H1 (cell line): ENCODE data around the gene KRTAP9-7. TPM values are rescaled to one million over a fixed set of nuclear protein-coding genes. Genes with fewer than 3 reads are reported as not detected.

Experiments used
- CTCF ChIA-PET: fragments of 300-600 bp; sonication (Branson Sonifier 250); formaldehyde crosslinking; loops from one replicate; lab custom pipeline; 2021; ENCODE audit not compliant: partially characterized antibody; lab: Charles Lee
- POLR2A ChIA-PET: fragments of 300-600 bp; sonication (Branson Sonifier 250); formaldehyde crosslinking; loops from one replicate; lab custom pipeline; 2021; ENCODE audit warnings: inconsistent platforms; ENCODE audit not compliant: partially characterized antibody; lab: Charles Lee
- DNase-seq, 2 experiments: peaks; one replicate each; pipeline versions ENCODE4 v3.0.0 to v3.0.0-alpha.2; 2010 to 2022; ENCODE audit warnings: low spot score in 2 of 2, low read depth in 1 of 2, mixed read lengths in 1 of 2
- FAIRE-seq: peaks from 2 replicates; lab custom pipeline; 2011; peaks lifted over from hg19 to GRCh38; lab: Jason Lieb, UNC
- H2AFZ ChIP-seq: 2 replicates; pipeline ENCODE4 v1.8.1; 2012; ENCODE audit warnings: low read length, inconsistent platforms
- H2AK5ac ChIP-seq: 2 replicates; pipeline ENCODE4 v1.6.1; 2013; ENCODE audit warnings: low read depth, low read length
- H2BK120ac ChIP-seq: replicated peaks from 2 replicates; pipeline ENCODE3; 2013; ENCODE audit warnings: low read depth, low read length, inconsistent platforms
- H2BK12ac ChIP-seq: 2 replicates; pipeline ENCODE4 v1.6.1; 2013; ENCODE audit warnings: low read depth, low read length
- H2BK15ac ChIP-seq: 2 replicates; pipeline ENCODE4 v1.6.1; 2013; ENCODE audit warnings: low read length
- H2BK20ac ChIP-seq: 2 replicates; pipeline ENCODE4 v1.6.1; 2013; ENCODE audit warnings: low read length
- H2BK5ac ChIP-seq: 2 replicates; pipeline ENCODE4 v1.6.1; 2013; ENCODE audit warnings: low read depth, low read length
- H3K14ac ChIP-seq: 2 replicates; pipeline ENCODE4 v1.6.1; 2013; ENCODE audit warnings: inconsistent platforms; ENCODE audit not compliant: insufficient read length
- H3K18ac ChIP-seq: 2 replicates; pipeline ENCODE4 v1.6.1; 2013; ENCODE audit warnings: low read length; ENCODE audit errors: extremely low read depth
- H3K23ac ChIP-seq: 2 replicates; pipeline ENCODE4 v1.6.1; 2013; ENCODE audit warnings: inconsistent platforms; ENCODE audit not compliant: insufficient read length
- H3K23me2 ChIP-seq: 2 replicates; pipeline ENCODE4 v1.6.1; 2013; ENCODE audit warnings: low read depth, low read length
- H3K27ac ChIP-seq: 2 replicates; pipeline ENCODE4 v1.6.1; 2011; ENCODE audit warnings: low read depth, low read length, inconsistent platforms
- H3K27me3 ChIP-seq, 4 experiments: replicated peaks in 1 of 4; 1 replicate in 1 of 4; 2 replicates in 3 of 4; pipeline versions ENCODE4 v1.6.1 to v1.8.1; 2011 to 2013; ENCODE audit warnings: low read length in 3 of 4, mild to moderate bottlenecking in 3 of 4, inconsistent platforms in 2 of 4, mixed read lengths in 2 of 4, moderate library complexity in 1 of 4; ENCODE audit not compliant: control insufficient read depth in 3 of 4, insufficient read depth in 3 of 4; ENCODE audit errors: extremely low read depth in 1 of 4
- H3K36me3 ChIP-seq, 4 experiments: 2 replicates each; pipeline versions ENCODE4 v1.6.1 to v1.8.1; 2011 to 2013; ENCODE audit warnings: mild to moderate bottlenecking in 4 of 4, low read length in 3 of 4, moderate library complexity in 2 of 4, control low read depth in 1 of 4, inconsistent platforms in 1 of 4; ENCODE audit not compliant: insufficient read depth in 4 of 4, control insufficient read depth in 2 of 4
- H3K4ac ChIP-seq: replicated peaks from 2 replicates; pipeline ENCODE3; 2013; ENCODE audit warnings: low read length, low read depth, mixed read lengths, inconsistent platforms; ENCODE audit not compliant: insufficient read length
- H3K4me1 ChIP-seq, 4 experiments: replicated peaks in 1 of 4; 1 replicate in 1 of 4; 2 replicates in 3 of 4; pipeline versions ENCODE4 v1.6.1 to v1.8.1; 2011 to 2013; ENCODE audit warnings: low read length in 3 of 4, inconsistent platforms in 2 of 4, mixed read lengths in 1 of 4; ENCODE audit not compliant: insufficient read depth in 4 of 4, control insufficient read depth in 3 of 4
- H3K4me2 ChIP-seq, 2 experiments: 2 replicates each; pipeline versions ENCODE4 v1.6.1 to v1.8.1; 2011 to 2013; ENCODE audit warnings: low read depth in 2 of 2, low read length in 2 of 2, control low read depth in 1 of 2, inconsistent platforms in 1 of 2, mild to moderate bottlenecking in 1 of 2; ENCODE audit not compliant: insufficient read depth in 1 of 2
- H3K4me3 ChIP-seq, 4 experiments: fragments of 200-600, 300-600 bp in 1 of 4; sonication (generic), shearing (Covaris generic), sonication (Bioruptor Twin) in 1 of 4; 2 replicates each; pipeline versions ENCODE4 v1.5.1 to v1.8.1; 2011 to 2016; ENCODE audit warnings: low read length in 4 of 4, low read depth in 3 of 4, control low read depth in 2 of 4, inconsistent platforms in 2 of 4, mild to moderate bottlenecking in 2 of 4, mixed read lengths in 1 of 4, moderate library complexity in 1 of 4; ENCODE audit not compliant: insufficient read depth in 2 of 4; ENCODE audit errors: extremely low read depth in 1 of 4
- H3K56ac ChIP-seq: replicated peaks from 2 replicates; pipeline ENCODE3; 2013; ENCODE audit warnings: low read depth, mild to moderate bottlenecking, mixed read lengths, low read length, inconsistent platforms; ENCODE audit not compliant: insufficient read length
- H3K79me1 ChIP-seq: 2 replicates; pipeline ENCODE4 v1.6.1; 2013; ENCODE audit warnings: low read depth, low read length, control low read depth
- H3K79me2 ChIP-seq, 2 experiments: 2 replicates each; pipeline versions ENCODE4 v1.6.1 to v1.8.1; 2012 to 2013; ENCODE audit warnings: low read length in 2 of 2, mild to moderate bottlenecking in 2 of 2, inconsistent platforms in 1 of 2; ENCODE audit not compliant: insufficient read depth in 2 of 2, control insufficient read depth in 1 of 2
- H3K9ac ChIP-seq, 4 experiments: replicated peaks in 1 of 4; 1 replicate in 1 of 4; 2 replicates in 3 of 4; pipeline versions ENCODE4 v1.6.1 to v1.8.1; 2011 to 2013; ENCODE audit warnings: low read depth in 3 of 4, low read length in 3 of 4, control low read depth in 2 of 4, mild to moderate bottlenecking in 2 of 4, moderate library complexity in 2 of 4, inconsistent platforms in 1 of 4; ENCODE audit errors: extremely low read depth in 1 of 4
- H3K9me3 ChIP-seq, 2 experiments: 2 replicates each; pipeline versions ENCODE4 v1.6.1 to v1.8.1; 2012 to 2013; ENCODE audit warnings: mild to moderate bottlenecking in 2 of 2, moderate library complexity in 2 of 2, control low read depth in 1 of 2, inconsistent platforms in 1 of 2, low read depth in 1 of 2, low read length in 1 of 2, mixed read lengths in 1 of 2; ENCODE audit not compliant: insufficient read depth in 2 of 2
- H4K20me1 ChIP-seq, 2 experiments: replicated peaks in 1 of 2; 2 replicates each; pipeline versions ENCODE3 to v1.8.1; 2011 to 2013; ENCODE audit warnings: inconsistent platforms in 2 of 2, low read length in 2 of 2, mild to moderate bottlenecking in 1 of 2; ENCODE audit not compliant: insufficient read depth in 2 of 2, control insufficient read depth in 1 of 2
- H4K5ac ChIP-seq: 2 replicates; pipeline ENCODE4 v1.6.1; 2013; ENCODE audit warnings: low read length, low read depth, mixed read lengths, inconsistent platforms; ENCODE audit not compliant: insufficient read length
- H4K8ac ChIP-seq: 2 replicates; pipeline ENCODE4 v1.8.0; 2013; ENCODE audit warnings: mild to moderate bottlenecking, moderate library complexity, low read length, inconsistent platforms; ENCODE audit not compliant: insufficient read depth; ENCODE audit errors: extremely low read depth
- H4K91ac ChIP-seq: replicated peaks from 2 replicates; pipeline ENCODE3; 2013; ENCODE audit warnings: low read length, mixed read lengths, inconsistent platforms; ENCODE audit not compliant: insufficient read length
- CHD2 ChIP-seq: IDR thresholded peaks from 2 replicates; pipeline ENCODE4 v1.6.1; 2012; ENCODE audit warnings: low read length, improper control_type of control experiment
- FOSL1 ChIP-seq: IDR thresholded peaks from 2 replicates; pipeline ENCODE4 v1.6.1; 2011; ENCODE audit warnings: mild to moderate bottlenecking, low read depth, low read length, moderate library complexity; ENCODE audit not compliant: insufficient read depth
- KDM4A ChIP-seq: IDR thresholded peaks from one replicate; pipeline ENCODE4 v1.7.1; 2012; ENCODE audit warnings: low read depth, mild to moderate bottlenecking, moderate library complexity, low read length, inconsistent platforms; ENCODE audit not compliant: severe bottlenecking
- MAFK ChIP-seq: IDR thresholded peaks from 2 replicates; pipeline ENCODE4 v1.6.1; 2012; ENCODE audit warnings: low read depth, mild to moderate bottlenecking, improper control_type of control experiment, low read length
- NANOG ChIP-seq: IDR thresholded peaks from 2 replicates; pipeline ENCODE4 v1.6.1; 2011; ENCODE audit warnings: low read length, low read depth, mild to moderate bottlenecking, inconsistent platforms; ENCODE audit not compliant: insufficient read depth, poor library complexity, severe bottlenecking
- RAD21 ChIP-seq, 2 experiments: IDR thresholded peaks in 1 of 2; conservative IDR thresholded peaks in 1 of 2; 2 replicates each; pipeline ENCODE4 v1.6.1; 2011; ENCODE audit warnings: low read depth in 2 of 2, low read length in 2 of 2, improper control_type of control experiment in 1 of 2, inconsistent platforms in 1 of 2, mild to moderate bottlenecking in 1 of 2, moderate library complexity in 1 of 2
- RBBP5 ChIP-seq: IDR thresholded peaks from 2 replicates; pipeline ENCODE4 v1.7.1; 2012; ENCODE audit warnings: low read depth, mild to moderate bottlenecking, inconsistent platforms, low read length, moderate library complexity, borderline replicate concordance
- RFX5 ChIP-seq: IDR thresholded peaks from 2 replicates; pipeline ENCODE4 v1.6.1; 2011; ENCODE audit warnings: low read depth, low read length, improper control_type of control experiment, borderline replicate concordance
- RNF2 ChIP-seq: fragments of 200-900, 300-1000 bp; sonication (generic); IDR thresholded peaks from 2 replicates; pipeline ENCODE4 v1.7.1; 2016; ENCODE audit warnings: borderline replicate concordance, low read depth, mild to moderate bottlenecking, antibody characterized with exemption, low read length; ENCODE audit not compliant: poor library complexity, severe bottlenecking; ENCODE audit errors: missing control alignments
- SIN3A ChIP-seq, 2 experiments: IDR thresholded peaks in 1 of 2; conservative IDR thresholded peaks in 1 of 2; 2 replicates each; pipeline ENCODE4 v1.6.1; 2011 to 2012; ENCODE audit warnings: low read length in 2 of 2, improper control_type of control experiment in 1 of 2, low read depth in 1 of 2, mild to moderate bottlenecking in 1 of 2
- SIRT6 ChIP-seq: IDR thresholded peaks from one replicate; pipeline ENCODE4 v1.7.1; 2012; ENCODE audit warnings: low read length, inconsistent platforms
- SP2 ChIP-seq: IDR thresholded peaks from 2 replicates; pipeline ENCODE4 v1.6.1; 2012; ENCODE audit warnings: mild to moderate bottlenecking, low read length, inconsistent platforms
- SP4 ChIP-seq: IDR thresholded peaks from 2 replicates; pipeline ENCODE4 v1.6.1; 2012; ENCODE audit warnings: low read length, inconsistent platforms
- TAF1 ChIP-seq: IDR thresholded peaks from 2 replicates; pipeline ENCODE4 v1.6.1; 2011; ENCODE audit warnings: mild to moderate bottlenecking, low read depth, low read length
- TEAD4 ChIP-seq: IDR thresholded peaks from 2 replicates; pipeline ENCODE4 v1.6.1; 2012; ENCODE audit warnings: low read depth, low read length, inconsistent platforms, mixed read lengths
- WGBS, 2 experiments: shearing (Covaris generic) in 1 of 2; methylation state at CpG; one replicate each; pipeline versions ENCODE4 v1.1.6 to v1.1.7; 2013 to 2015; ENCODE audit warnings: low lambda C conversion rate in 2 of 2, mixed read lengths in 2 of 2, inconsistent platforms in 1 of 2, low coverage in 1 of 2, missing lambda C conversion rate in 1 of 2; ENCODE audit not compliant: insufficient replicate concordance in 2 of 2, insufficient coverage in 1 of 2, insufficient read length in 1 of 2; ENCODE audit errors: extremely low coverage in 1 of 2, missing lambda C conversion rate in 1 of 2; 5-methylcytosine and 5-hydroxymethylcytosine counted together
- polyA plus RNA-seq, 7 experiments: library from polyadenylated mRNA; depleted of rRNA in 3 of 7; stranded (reverse) in 5 of 7; unstranded in 2 of 7; fragments of >200 nt in 5 of 7; fragments of 200-250 nt in 2 of 7; gene quantifications; 1 replicate in 5 of 7; 2 replicates in 1 of 7; 4 replicates in 1 of 7; pipeline versions ENCODE4 v1.2.1 to v1.2.3, GENCODE V29; 2011 to 2013; ENCODE audit warnings: missing spikeins in 2 of 7, mixed read lengths in 2 of 7
- total RNA-seq: library from RNA; stranded (reverse); fragmentation: NEBNext Ultra II Directional; extraction: Animal tissue kit (Norgen Biotek cat#: 25700); gene quantifications from 2 replicates; pipeline ENCODE4 v1.2.1, GENCODE V29; 2021

Gene KRTAP9-7
- total and polyA plus RNA-seq, 2 of the 8 experiments (the other 6 are each of a cell fraction or from before 2014, with no cell fraction given): not detected

DNA sequence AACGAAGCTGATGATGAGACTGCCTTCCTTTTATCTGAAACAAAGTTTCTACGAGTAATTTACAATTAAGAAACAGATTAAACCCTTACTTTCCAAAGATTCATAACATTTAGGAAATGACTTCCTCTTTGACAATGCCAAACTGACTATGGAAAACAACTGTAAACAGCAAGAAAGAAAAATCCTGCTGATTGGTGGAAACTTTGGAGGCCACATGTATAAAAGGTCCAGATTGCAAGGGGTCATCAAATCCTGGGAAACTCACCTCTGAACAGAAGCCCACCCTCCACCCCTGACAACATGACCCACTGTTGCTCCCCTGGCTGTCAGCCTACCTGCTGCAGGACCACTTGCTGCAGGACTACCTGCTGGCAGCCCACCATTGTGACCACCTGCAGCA is 10.4 kb upstream of the KRTAP9-7 start, which contains the start of gene KRTAP9-6:
Gene KRTAP9-6 (plus strand): TSS at position 301 of the 400 bp plus-strand sequence. CDS start 0 bp downstream, at position 301.
- Histone ChIP-seq H4K5ac (no peak within 1 kb of the TSS), H3K79me1 (no peaks in the 10 kb centered on the region), H3K27ac (no peak within 1 kb of the TSS), H2BK120ac (no peak within 1 kb of the TSS), H3K36me3 (no peaks in the 10 kb centered on the region), H3K79me2 (no peaks in the 10 kb centered on the region), H2BK15ac (no peak within 1 kb of the TSS), H3K23me2 (no peaks in the 10 kb centered on the region), H3K4me1 (no peaks in the 10 kb centered on the region), H4K20me1 (no peaks in the 10 kb centered on the region), H3K9ac (no peak within 1 kb of the TSS), H3K4ac (no peak within 1 kb of the TSS), H3K4me3 (no peak within 1 kb of the TSS), H3K4me2 (no peak within 1 kb of the TSS), H2AK5ac (no peak within 1 kb of the TSS), H4K8ac (no peak within 1 kb of the TSS), H2BK12ac (no peak within 1 kb of the TSS), H4K91ac (no peak within 1 kb of the TSS), H2BK20ac (no peak within 1 kb of the TSS), H3K18ac (no peak within 1 kb of the TSS), H3K56ac (no peak within 1 kb of the TSS), H3K27me3 (no peaks in the 10 kb centered on the region), H3K23ac (no peak within 1 kb of the TSS), H2BK5ac (no peak within 1 kb of the TSS), H2AFZ (no peak within 1 kb of the TSS), H3K9me3 (no peaks in the 10 kb centered on the region), H3K14ac (no peak within 1 kb of the TSS)
- no peak for FAIRE-seq
- 94% methylated on average over 2 of the region's 2 CpGs; no CpG with 5 or more reads in 1 of the 2 experiments for WGBS, 2 experiments
- no peak for DNase-seq
- ChIA-PET POLR2A (no interaction called here), CTCF (no interaction called here)
- TF ChIP-seq SIN3A (conservative IDR thresholded peaks at IDR 0.05 in 1 of 2, IDR thresholded peaks at IDR 0.05 in 1 of 2; ENCODE audit: low read depth in 1 of 2, low read length in 2 of 2) (no peak), NANOG (no peak), RNF2 (no peak), MAFK (no peak), RAD21 (IDR thresholded peaks at IDR 0.05 in 1 of 2, conservative IDR thresholded peaks at IDR 0.05 in 1 of 2; ENCODE audit: low read depth in 2 of 2, low read length in 2 of 2) (no peak), TAF1 (no peak), FOSL1 (no peak), TEAD4 (no peak), CHD2 (no peak), RBBP5 (no peak), KDM4A (no peak), SP2 (no peak), SP4 (no peak), SIRT6 (no peak), RFX5 (no peak)
